VCaP (cell line): Measurements from ENCODE around the gene MAN2C1.
"Not testable (repeated sequence)": the region's sequence is repeated elsewhere in the genome, so short reads cannot be mapped to it uniquely, and the experiment has no call there.

ENCODE experiments used
- H3K27ac ChIP-seq: fragments of 450-650 bp; 2 replicates; pipeline ENCODE4 v1.5.1; 2017
- TF ChIP-seq, protein P1 (sequence below): fragments of 450-650 bp; conservative IDR thresholded peaks from 2 replicates; pipeline ENCODE4 v1.5.1; 2017; ENCODE audit warnings: mild to moderate bottlenecking, moderate library complexity

Gene MAN2C1

DNA sequence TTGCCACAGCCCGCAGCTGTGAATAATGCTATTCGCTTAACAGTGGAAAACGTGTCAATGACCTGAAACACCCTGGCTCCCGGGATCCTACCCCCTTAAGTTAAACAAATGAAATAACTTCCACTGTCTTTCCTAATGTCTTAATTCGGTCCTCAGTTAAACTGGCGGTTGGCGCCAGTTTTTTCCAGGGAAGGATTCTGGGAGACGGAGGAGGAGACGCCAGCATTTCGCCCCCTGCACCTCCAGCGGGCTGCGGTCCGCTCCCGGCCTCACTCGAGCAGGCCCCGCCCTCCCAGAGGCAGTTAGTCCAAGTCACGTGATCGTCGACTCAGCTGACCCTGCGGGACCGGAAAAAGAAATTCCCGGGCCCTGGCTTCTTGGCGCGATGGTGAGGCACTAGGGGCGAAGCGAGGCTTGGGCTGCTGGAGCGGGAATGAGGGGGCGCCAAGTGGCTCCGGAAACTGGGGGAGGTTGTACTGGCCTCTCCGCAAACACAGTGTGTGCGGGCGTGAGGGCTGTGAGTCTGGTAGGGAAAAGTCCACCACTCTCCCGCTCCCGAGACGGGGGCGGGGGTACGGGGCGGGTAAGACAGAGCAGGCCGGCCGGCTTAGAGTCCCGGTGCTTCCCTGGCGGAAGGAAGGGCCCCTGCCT, 32.6 kb downstream of the MAN2C1 start, which contains the start of gene COMMD4:
Gene COMMD4 (plus strand): TSS at position 359 of the 651 bp plus-strand sequence. CDS start 27 bp downstream, at position 386.
- TF ChIP-seq, protein P1, sequence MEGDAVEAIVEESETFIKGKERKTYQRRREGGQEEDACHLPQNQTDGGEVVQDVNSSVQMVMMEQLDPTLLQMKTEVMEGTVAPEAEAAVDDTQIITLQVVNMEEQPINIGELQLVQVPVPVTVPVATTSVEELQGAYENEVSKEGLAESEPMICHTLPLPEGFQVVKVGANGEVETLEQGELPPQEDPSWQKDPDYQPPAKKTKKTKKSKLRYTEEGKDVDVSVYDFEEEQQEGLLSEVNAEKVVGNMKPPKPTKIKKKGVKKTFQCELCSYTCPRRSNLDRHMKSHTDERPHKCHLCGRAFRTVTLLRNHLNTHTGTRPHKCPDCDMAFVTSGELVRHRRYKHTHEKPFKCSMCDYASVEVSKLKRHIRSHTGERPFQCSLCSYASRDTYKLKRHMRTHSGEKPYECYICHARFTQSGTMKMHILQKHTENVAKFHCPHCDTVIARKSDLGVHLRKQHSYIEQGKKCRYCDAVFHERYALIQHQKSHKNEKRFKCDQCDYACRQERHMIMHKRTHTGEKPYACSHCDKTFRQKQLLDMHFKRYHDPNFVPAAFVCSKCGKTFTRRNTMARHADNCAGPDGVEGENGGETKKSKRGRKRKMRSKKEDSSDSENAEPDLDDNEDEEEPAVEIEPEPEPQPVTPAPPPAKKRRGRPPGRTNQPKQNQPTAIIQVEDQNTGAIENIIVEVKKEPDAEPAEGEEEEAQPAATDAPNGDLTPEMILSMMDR = no peak
- H3K27ac ChIP-seq = peak within 1 kb of the TSS; percentile 74

- H3K27ac ChIP-seq = peak overlapping the region; percentile 74
Measured at GRCh38 chr15:75335313-75335704, 33.1 kb downstream of the MAN2C1 start.

DNA sequence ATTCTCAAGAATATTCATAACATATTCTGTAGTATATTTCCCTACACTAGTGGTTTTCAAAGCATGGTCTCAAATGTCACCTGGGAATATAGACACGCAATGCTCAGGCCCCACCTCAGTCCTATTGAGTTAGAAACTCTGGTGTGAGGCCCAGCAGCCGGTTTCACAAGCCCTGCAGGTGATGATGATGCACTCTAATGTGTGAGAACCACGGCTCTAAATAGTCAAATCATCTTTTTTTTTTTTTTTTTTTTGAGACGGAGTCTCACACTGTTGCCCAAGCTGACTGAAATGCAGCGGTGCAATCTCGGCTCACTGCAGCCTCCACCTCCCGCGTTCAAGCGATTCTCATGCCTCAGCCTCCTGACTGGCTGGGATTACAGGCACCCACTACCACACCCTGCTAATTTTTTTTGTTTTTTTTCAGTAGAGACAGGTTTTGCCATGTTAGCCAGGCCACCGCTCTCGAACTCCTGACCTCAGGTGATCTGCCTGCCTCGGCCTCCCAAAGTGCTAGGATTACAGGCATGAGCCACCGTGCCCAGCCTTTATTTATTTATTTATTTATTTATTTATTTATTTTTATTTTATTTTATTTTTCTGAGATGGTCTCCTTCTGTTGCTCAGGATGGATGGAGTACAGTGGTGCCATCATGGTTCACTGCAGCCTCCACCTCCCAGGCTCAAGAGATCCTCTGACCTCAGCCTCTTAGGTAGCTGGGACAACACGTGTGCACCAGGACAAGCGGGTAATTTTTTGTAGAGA, 34.6 kb downstream of the MAN2C1 start:
- H3K27ac ChIP-seq = not testable (repeated sequence)

More at GRCh38 chr15:75335313-75335704, 33.1 kb downstream of the MAN2C1 start:
- TF ChIP-seq, protein P1 = no peak

DNA sequence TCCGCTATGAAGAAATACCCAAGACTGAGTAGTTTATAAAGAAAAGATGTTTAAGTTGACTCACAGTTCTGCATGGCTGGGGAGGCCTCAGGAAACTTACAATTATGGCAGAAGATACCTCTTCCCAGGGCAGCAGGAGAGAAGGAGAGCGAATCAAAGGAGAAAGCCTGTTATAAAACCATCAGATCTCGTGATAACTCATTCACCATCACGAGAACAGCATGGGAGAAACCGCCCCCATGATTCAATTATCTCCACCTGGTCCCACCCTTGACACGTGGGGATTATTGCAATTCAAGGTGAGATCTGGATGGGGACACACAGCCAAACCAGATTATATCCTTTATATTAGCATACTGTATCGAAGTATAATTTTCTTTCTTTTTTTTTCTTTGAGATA, 36.3 kb downstream of the MAN2C1 start:
- not testable (repeated sequence) for H3K27ac ChIP-seq

GRCh38 chr15:75329571-75329970, 38.8 kb downstream of the MAN2C1 start:
- TF ChIP-seq, protein P1 = no peak
- H3K27ac ChIP-seq = peak overlapping the region; percentile 35

GRCh38 chr15:75328493-75329314, 39.7 kb downstream of the MAN2C1 start:
- TF ChIP-seq, protein P1 = no peak
- no peak overlapping the region for H3K27ac ChIP-seq

DNA sequence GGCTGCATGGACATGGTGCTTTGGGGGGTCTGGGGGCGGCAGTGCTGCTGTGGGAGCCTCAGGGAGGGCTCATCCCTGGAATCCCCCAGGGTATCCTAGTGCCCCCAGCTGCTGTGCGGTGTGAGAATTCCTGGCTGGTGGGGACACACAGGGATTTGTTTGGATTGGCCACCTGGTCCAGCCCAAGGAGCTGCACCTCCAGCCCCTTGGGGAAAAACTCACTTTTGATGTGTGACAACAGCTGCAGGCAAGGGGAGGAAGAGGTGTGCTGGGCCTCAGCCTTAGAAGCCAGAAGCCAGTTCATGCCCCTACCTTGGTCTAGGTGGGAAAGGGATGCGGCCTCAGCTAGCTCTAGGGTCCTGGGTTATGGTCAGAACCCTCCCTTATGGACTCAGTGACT, 40.9 kb downstream of the MAN2C1 start:
- TF ChIP-seq, protein P1 = no peak
- no peak overlapping the region for H3K27ac ChIP-seq

DNA sequence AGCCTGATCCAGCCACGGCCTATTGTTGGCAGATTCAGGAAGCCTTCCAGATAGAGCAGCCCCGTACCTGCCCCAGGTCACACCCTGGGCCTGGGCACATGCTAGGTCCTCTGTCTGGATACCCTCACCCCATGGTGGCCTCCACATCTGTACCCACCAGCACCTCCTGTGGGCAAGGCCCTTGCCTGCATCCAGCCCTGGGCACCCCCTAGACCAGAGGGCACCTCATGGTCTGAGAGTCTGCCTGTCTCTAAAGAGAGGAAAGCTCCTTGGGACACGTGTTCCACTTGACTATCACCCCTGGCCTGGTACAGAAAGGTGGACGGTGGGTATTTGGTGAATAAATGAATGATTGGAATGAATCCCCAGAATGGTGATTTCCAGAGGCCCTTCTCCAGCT, 41.4 kb downstream of the MAN2C1 start:
- no peak overlapping the region for H3K27ac ChIP-seq
- TF ChIP-seq, protein P1 = no peak
